ENCODE data around the gene SULT1C2.

SULT1C2 gene

DNA sequence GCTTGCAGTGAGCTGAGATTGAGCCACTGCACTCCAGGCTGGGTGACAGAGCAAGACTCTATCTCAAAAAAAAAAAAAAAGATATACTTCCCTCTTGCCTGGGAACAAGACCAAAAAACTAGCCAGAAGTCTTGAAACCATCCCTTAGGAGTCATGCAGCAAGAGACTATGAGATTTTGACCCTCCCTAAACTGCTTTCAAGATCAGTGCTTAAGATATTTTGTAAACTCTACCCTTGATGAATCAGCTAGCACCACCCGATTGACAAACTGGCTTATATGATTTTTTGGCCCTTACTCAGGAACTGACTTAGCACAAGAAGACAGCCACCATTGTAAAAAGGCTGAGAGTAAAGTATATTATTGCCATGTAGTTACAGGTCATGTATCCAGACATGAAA, 45.1 kb upstream of the SULT1C2 start:
- no peak for TF ChIP-seq TCF4 (CRISPR knock-in tag; IDR thresholded peaks at IDR 0.05; ENCODE audit: borderline replicate concordance)
- TF ChIP-seq ZNF70 (CRISPR knock-in tag; IDR thresholded peaks at IDR 0.05): no peak
- TF ChIP-seq, protein P1, sequence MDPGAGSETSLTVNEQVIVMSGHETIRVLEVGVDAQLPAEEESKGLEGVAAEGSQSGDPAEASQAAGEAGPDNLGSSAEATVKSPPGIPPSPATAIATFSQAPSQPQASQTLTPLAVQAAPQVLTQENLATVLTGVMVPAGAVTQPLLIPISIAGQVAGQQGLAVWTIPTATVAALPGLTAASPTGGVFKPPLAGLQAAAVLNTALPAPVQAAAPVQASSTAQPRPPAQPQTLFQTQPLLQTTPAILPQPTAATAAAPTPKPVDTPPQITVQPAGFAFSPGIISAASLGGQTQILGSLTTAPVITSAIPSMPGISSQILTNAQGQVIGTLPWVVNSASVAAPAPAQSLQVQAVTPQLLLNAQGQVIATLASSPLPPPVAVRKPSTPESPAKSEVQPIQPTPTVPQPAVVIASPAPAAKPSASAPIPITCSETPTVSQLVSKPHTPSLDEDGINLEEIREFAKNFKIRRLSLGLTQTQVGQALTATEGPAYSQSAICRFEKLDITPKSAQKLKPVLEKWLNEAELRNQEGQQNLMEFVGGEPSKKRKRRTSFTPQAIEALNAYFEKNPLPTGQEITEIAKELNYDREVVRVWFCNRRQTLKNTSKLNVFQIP (CRISPR knock-in tag; IDR thresholded peaks at IDR 0.05; ENCODE audit: borderline replicate concordance, low read depth): no peak
- TF ChIP-seq RARB (CRISPR knock-in tag; IDR thresholded peaks at IDR 0.05): no peak
- no peak for TF ChIP-seq ZFP3 (CRISPR knock-in tag; IDR thresholded peaks at IDR 0.05)
- no peak for ATAC-seq

DNA sequence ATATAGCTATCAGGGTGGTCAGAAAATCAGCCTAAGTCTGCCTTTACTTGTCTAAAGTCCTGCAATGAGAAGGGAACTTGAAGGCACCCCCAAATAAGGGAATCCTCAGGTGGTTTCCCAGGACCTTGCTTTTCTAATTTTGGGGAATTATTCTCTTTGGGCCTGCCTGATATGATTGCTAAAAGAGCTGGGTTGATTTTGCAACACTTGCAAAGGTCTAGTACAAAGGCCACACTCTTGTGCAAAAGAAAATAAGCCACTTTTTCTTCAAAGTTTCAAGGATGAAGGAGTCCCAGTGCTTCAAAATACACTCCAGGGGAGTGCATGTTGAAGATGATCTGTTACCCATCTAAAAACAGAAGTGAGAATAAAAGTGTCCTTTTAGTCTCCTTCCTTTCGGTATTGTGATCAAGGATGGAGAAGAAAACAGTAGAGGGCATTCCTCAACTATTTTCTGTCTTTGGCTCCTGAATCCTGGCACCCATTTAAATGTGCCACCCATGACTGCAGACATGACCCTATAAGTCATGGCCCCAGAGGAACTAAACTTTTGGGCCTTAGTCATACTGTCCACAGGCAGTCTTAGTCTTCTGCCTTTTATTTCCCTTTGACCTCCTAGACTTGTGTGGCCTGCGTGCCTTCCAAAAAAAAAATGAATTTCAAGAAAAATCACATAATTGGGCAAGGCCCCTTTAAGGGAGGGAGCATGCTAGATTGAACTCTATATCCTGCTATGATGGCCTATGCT, 43.9 kb upstream of the SULT1C2 start:
- TF ChIP-seq ZC3H10 (CRISPR knock-in tag; IDR thresholded peaks at IDR 0.05) (no peak), TOX (CRISPR knock-in tag; IDR thresholded peaks at IDR 0.05; ENCODE audit: borderline replicate concordance) (no peak), SNAI2 (CRISPR knock-in tag; IDR thresholded peaks at IDR 0.05) (no peak), CSDC2 (CRISPR knock-in tag; IDR thresholded peaks at IDR 0.05) (no peak), PPARA (CRISPR knock-in tag; IDR thresholded peaks at IDR 0.05; ENCODE audit: borderline replicate concordance) (no peak), ISL1 (CRISPR knock-in tag; IDR thresholded peaks at IDR 0.05) (no peak), ZFP3 (CRISPR knock-in tag; IDR thresholded peaks at IDR 0.05) (no peak), ZNF8 (CRISPR knock-in tag; IDR thresholded peaks at IDR 0.05) (no peak), OSR1 (CRISPR knock-in tag; IDR thresholded peaks at IDR 0.05) (no peak), ARNTL (CRISPR knock-in tag; IDR thresholded peaks at IDR 0.05; ENCODE audit: borderline replicate concordance, low read depth) (no peak), ZNF70 (CRISPR knock-in tag; IDR thresholded peaks at IDR 0.05) (no peak), ZFP30 (CRISPR knock-in tag; IDR thresholded peaks at IDR 0.05) (no peak), RARB (CRISPR knock-in tag; IDR thresholded peaks at IDR 0.05) (no peak)
- TF ChIP-seq, protein P2, sequence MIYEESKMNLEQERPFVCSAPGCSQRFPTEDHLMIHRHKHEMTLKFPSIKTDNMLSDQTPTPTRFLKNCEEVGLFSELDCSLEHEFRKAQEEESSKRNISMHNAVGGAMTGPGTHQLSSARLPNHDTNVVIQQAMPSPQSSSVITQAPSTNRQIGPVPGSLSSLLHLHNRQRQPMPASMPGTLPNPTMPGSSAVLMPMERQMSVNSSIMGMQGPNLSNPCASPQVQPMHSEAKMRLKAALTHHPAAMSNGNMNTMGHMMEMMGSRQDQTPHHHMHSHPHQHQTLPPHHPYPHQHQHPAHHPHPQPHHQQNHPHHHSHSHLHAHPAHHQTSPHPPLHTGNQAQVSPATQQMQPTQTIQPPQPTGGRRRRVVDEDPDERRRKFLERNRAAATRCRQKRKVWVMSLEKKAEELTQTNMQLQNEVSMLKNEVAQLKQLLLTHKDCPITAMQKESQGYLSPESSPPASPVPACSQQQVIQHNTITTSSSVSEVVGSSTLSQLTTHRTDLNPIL (CRISPR knock-in tag; IDR thresholded peaks at IDR 0.05; ENCODE audit: low read depth): no peak
- TF ChIP-seq, protein P3, sequence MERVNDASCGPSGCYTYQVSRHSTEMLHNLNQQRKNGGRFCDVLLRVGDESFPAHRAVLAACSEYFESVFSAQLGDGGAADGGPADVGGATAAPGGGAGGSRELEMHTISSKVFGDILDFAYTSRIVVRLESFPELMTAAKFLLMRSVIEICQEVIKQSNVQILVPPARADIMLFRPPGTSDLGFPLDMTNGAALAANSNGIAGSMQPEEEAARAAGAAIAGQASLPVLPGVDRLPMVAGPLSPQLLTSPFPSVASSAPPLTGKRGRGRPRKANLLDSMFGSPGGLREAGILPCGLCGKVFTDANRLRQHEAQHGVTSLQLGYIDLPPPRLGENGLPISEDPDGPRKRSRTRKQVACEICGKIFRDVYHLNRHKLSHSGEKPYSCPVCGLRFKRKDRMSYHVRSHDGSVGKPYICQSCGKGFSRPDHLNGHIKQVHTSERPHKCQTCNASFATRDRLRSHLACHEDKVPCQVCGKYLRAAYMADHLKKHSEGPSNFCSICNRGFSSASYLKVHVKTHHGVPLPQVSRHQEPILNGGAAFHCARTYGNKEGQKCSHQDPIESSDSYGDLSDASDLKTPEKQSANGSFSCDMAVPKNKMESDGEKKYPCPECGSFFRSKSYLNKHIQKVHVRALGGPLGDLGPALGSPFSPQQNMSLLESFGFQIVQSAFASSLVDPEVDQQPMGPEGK (CRISPR knock-in tag; IDR thresholded peaks at IDR 0.05; ENCODE audit: borderline replicate concordance): no peak
- TF ChIP-seq, protein P1 (CRISPR knock-in tag; IDR thresholded peaks at IDR 0.05; ENCODE audit: borderline replicate concordance, low read depth): no peak
- TF ChIP-seq, protein P4, sequence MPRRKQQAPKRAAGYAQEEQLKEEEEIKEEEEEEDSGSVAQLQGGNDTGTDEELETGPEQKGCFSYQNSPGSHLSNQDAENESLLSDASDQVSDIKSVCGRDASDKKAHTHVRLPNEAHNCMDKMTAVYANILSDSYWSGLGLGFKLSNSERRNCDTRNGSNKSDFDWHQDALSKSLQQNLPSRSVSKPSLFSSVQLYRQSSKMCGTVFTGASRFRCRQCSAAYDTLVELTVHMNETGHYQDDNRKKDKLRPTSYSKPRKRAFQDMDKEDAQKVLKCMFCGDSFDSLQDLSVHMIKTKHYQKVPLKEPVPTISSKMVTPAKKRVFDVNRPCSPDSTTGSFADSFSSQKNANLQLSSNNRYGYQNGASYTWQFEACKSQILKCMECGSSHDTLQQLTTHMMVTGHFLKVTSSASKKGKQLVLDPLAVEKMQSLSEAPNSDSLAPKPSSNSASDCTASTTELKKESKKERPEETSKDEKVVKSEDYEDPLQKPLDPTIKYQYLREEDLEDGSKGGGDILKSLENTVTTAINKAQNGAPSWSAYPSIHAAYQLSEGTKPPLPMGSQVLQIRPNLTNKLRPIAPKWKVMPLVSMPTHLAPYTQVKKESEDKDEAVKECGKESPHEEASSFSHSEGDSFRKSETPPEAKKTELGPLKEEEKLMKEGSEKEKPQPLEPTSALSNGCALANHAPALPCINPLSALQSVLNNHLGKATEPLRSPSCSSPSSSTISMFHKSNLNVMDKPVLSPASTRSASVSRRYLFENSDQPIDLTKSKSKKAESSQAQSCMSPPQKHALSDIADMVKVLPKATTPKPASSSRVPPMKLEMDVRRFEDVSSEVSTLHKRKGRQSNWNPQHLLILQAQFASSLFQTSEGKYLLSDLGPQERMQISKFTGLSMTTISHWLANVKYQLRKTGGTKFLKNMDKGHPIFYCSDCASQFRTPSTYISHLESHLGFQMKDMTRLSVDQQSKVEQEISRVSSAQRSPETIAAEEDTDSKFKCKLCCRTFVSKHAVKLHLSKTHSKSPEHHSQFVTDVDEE (CRISPR knock-in tag; IDR thresholded peaks at IDR 0.05): no peak
- TF ChIP-seq, protein P5, sequence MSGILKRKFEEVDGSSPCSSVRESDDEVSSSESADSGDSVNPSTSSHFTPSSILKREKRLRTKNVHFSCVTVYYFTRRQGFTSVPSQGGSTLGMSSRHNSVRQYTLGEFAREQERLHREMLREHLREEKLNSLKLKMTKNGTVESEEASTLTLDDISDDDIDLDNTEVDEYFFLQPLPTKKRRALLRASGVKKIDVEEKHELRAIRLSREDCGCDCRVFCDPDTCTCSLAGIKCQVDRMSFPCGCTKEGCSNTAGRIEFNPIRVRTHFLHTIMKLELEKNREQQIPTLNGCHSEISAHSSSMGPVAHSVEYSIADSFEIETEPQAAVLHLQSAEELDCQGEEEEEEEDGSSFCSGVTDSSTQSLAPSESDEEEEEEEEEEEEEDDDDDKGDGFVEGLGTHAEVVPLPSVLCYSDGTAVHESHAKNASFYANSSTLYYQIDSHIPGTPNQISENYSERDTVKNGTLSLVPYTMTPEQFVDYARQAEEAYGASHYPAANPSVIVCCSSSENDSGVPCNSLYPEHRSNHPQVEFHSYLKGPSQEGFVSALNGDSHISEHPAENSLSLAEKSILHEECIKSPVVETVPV (CRISPR knock-in tag; IDR thresholded peaks at IDR 0.05): no peak
- no peak for ATAC-seq
